Right ventricle myocardium superior (tissue), 1 donor: Measurements from ENCODE around the gene CRABP2. TPM values are rescaled to one million over a fixed set of nuclear protein-coding genes. Genes with fewer than 3 reads are reported as not detected.
A peak's percentile ranks its signal among the peaks of the same experiment; 100 is the strongest.

Experiments used
- ATAC-seq: fragments of 200-7000 bp; cut with Tn5 transposase; one replicate; pipeline ENCODE4 v1.9.1; 2020; ENCODE audit warnings: mild to moderate bottlenecking; ENCODE audit not compliant: poor library complexity
- DNase-seq: peaks from one replicate; pipeline ENCODE4 v3.0.0-alpha.2; 2020
- intact Hi-C: fragments of 100-400 bp; cut with DNase I; formaldehyde crosslinking; loops from one replicate; pipeline ENCODE4 v1.11.2; 2022
- long read RNA-seq: library from polyadenylated mRNA; unstranded; transcript quantifications from one replicate; pipeline ENCODE4 v2.0.0, GENCODE V29; 2021
- total RNA-seq: library from RNA; stranded (reverse); fragmentation: NEBNext Ultra II Directional; extraction: Animal tissue kit (Norgen Biotek cat#: 25700); gene quantifications from one replicate; pipeline ENCODE4 v1.2.1, GENCODE V29; 2021
- donor health status: DM: no; HTN: yes; CAD: no; lungs with severe emphysema.

Gene CRABP2
- 0.59 TPM for total RNA-seq
- long read RNA-seq, result 0 reads

DNA sequence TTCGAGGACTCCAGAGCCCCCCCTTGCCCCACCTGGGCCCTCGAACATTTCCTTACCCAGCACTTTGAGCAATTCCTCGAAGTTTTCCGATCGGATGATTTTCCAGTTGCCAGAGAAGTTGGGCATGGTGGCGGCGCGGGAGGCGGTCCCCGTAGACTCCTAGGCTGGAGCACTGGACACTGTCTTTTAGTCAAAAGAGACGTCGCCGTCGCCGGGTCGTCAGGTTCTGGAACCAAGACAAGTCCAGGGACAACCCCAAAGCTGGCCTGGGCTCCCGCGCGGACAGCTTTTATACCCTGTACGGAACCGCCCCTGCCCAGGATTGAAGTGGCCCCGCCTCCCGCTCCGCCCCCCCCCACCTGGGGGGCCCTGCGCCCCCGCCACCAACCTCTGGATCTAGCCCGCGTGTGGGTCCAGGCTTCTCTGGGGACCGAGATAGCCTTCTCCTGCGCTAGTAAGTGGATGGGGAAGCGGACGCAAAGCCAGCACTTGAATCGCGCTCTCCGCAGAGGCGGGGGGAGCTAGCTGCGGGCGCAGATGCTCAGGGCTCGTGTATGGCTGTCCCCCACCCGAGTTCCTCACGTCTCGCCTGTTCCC is at the start of gene CRABP2:
Gene CRABP2 (minus strand): TSS at position 263 of the 597 bp plus-strand sequence. CDS start 137 bp downstream, at position 126.
- intact Hi-C loops, result no loop called here
- ATAC-seq, result peak; percentile 12
- DNase-seq, result peak; percentile 55

DNA sequence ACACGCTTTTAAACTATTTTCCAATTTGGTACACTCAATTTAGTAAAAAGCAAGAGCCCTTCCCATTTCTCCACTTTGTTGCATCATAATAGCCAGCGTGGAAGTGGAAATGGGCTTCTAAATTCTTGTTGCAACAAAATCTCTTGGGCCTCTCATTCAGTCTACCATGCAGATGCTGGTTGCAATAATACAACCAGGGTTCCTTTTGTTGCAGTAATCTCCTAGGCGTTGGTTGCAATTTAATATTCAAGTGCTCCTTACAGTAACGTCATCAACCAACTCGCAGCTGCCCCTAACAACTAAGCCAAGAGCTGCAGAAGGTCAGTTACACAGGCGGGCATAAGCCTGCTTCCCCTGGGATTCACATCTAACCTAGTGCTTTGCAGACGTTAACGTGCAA is 48.8 kb upstream of the CRABP2 start:
- intact Hi-C loops, result no loop called here
- DNase-seq, result peak; percentile 14
- no peak for ATAC-seq

DNA sequence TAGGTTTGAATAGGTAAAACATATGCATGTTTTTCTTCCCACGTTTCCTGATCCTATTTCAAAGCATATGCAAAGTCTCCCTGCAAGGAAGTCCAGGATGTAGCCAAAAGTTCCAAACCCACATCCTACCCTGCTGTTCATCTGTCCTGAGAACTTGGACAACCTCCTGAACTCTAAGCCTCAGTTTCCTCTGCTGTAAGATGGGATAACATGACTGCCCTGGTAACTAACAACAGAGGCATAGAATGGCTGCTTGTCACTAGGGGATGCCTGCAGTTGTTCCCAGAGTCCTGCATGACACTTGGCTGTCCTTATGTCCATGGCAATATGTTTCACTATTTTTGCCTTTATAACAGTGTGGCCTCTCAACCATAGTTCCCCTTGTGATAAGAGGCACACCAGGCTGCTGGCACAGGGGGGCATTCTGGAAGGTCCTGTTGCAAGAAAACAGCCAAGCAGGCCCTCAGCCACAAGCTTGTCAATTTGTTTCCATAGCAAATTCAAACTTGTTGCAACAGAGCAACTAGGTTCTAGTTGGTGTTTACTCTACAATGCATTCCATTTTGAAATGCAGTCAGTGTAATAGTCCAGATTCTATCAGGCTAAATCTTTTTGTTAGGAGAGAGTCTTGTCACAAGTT is 47.6 kb upstream of the CRABP2 start:
- peak; percentile 37 for DNase-seq
- intact Hi-C loops, result no loop called here
- no peak for ATAC-seq

DNA sequence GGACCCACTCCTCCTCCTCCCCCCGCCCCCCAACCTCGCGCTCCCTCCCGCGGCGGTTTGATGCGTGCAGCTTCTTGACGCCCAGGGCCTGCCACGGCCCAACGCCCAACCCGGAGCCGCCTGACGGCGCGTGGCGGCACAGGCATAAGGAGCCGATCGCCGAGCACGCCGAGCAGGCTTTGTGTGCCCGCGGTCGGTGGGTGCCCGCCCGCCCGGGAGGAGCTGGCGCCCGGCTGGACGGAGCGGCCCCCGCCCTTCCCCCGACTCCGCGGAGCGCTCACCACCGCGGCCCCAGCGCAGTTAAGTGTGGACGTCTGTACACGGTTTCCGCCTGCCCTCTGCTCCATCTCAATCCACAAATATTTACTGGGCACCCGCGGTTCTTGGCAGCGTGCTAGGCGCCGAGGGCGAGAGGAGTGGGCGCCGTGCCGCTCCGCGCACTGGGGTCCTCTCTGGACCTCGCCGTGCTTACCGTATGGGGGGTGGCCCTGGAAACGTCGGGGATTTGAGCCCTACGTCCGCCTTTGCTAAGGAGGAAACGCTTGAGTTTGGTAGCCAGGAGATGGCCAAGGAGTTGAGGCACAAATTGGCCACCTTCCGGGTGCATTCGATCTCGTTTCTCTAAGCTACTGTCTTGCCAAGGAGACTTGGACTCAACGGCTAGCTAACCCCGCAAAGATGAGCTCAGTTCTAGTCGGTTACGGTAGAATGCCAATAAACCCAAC is 46.5 kb upstream of the CRABP2 start:
- ATAC-seq, result peak; percentile 81
- DNase-seq, result peak; percentile 98
- intact Hi-C loops, result no loop called here

DNA sequence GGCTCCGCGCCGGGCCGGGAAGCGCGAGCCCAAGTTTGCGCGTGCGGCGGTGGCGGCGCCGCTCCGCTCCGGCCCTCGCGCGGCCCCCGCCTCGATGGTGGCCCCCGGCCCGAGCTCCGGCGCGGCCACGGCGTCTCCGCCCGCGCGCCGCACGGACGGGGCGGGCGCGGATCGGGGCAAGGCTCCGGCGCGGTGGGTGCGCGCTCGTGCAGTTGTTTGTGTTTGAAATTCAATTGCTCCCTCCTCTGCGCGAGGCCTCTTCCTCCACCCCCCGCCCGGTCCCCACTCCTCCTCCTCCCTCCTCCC is 46.0 kb upstream of the CRABP2 start, which contains the start of gene HDGF:
Gene HDGF (minus strand): TSS at position 225 of the 306 bp plus-strand sequence. CDS start 246 bp downstream, outside the sequence.
- DNase-seq (no peak), ATAC-seq (no peak)
- intact Hi-C loops, result no loop called here

DNA sequence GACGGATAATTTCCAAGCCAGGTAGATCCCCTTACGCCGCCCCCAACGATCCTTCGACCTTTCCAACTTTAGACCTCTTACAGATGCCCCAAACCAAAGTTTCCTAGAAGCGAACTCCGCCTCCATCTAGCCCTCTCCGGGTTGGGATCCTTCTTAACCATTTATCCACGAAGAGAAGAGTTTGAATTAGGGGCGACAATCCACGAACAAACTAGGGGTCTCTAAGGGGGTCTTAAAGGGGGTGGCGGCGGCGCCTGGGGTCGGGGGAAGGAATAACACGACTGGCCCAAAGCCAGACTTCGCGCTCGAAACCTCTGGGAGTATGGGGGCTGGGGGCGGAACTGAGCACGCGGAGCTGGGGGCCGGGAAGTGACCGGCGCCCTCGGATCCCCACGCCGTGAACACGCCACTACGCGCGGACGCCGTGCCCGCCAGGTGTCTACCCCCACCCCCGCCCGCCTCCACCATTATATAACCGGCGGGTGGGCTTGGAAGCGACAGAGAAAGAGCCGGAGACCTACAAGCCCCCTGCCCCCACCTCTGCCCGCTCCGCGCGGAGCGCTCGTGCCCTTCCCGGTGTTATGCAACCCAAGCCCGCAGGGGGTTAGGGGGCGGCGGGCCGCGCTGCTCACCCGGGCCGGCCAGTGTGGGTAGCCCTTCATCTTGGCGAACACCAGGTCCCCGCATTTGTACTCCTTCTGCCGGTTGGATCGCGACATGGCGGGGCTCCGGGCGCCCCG is 45.5 kb upstream of the CRABP2 start:
- ATAC-seq, result peak; percentile 2
- intact Hi-C loops, result no loop called here
- peak; percentile 76 for DNase-seq

DNA sequence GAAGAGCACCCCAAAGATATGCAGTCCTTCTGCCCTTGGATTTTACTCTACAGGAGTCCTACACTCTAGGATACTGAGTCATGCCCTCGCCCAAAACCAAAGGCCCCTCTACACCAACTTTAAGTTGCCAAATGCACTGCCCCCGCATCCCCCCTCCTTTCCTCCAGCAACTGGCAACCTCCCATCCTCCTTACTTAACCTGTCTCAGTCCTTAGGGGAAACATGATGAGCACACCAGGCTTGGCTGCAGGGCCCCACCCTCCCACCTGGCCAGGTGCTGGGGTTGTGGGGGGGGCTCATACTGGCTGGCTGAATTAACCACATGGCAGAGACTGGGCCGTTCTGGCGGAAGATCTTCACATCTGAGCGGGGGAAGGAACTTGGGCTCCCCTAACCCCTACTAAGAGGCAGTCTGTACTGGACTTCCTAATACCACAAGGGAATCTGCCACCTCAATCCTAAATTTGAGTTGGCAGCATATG is 44.8 kb upstream of the CRABP2 start:
- ATAC-seq, result no peak
- DNase-seq, result peak; percentile 39
- intact Hi-C loops, result no loop called here

DNA sequence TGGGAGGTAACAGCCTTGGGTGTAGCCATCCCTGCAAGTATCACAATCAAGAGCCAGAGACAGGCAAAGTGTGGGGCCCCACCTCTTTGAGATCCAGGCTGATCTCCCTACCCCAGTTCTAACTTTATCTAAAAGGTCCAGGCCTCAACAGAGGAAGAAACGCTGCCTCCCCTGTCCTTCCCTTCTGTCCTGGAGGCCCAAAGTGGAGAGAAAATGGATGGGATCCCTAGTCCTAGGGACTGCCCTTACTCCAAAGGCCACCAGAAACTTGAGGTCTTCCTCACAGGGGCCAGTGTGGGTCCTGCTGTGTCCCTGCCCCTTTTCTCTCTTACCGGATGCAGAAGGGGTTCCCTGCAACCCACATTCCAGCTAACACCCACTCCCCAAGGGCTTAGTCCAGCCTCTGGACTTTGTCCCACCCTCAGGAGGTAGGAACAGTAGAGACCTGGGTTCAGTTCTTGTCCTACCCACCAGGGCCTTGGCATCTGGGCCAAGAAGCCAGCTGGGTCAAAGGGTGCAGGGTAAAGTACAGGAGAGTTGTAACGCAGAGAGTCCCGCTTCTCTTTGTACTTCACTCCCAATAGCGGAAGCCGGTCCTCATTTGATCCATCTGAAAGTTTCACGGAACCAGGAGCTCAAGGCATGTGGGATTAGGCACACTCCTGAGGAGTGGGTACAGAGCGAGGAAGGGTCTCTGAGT is 44.2 kb upstream of the CRABP2 start:
- ATAC-seq (no peak), DNase-seq (peak; percentile 30)
- intact Hi-C loops, result no loop called here

DNA sequence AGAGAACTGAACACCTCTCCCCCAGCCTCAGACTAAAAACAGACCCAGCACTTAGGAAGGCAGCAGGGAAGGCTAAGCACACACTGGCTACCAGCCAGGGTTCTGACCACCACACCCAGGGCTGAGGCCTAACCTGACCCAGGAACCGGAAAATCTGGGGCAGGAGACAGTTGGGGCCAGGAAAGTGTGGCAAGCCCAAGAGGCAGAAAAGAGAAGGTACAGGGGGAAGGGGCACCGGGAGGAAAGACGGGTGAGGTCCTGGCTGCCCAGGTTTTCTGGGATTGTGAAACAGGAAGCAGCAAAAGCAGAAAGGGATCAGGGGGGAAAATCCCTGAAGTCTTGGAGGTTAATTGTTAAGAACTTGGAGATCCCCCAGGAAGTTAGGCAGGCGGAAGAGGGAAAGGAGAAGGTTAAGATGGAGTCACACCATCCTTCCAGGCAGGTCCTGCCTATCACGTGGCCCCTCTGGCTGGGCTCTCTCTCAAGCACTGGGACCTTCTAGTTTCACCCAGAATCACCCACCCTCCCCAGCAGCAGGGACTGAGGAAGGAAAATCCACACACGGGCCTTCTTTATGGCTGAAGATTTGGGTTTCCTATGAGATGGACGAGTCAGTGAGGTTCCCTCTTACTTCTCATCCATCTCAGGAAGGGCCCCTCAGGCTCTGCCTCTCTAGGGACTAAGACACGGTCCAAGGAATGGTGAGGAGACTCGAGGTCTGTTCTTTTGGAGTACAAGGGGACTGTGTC is 43.5 kb upstream of the CRABP2 start:
- ATAC-seq, result peak; percentile 8
- DNase-seq, result peak; percentile 71
- intact Hi-C loops, result no loop called here

DNA sequence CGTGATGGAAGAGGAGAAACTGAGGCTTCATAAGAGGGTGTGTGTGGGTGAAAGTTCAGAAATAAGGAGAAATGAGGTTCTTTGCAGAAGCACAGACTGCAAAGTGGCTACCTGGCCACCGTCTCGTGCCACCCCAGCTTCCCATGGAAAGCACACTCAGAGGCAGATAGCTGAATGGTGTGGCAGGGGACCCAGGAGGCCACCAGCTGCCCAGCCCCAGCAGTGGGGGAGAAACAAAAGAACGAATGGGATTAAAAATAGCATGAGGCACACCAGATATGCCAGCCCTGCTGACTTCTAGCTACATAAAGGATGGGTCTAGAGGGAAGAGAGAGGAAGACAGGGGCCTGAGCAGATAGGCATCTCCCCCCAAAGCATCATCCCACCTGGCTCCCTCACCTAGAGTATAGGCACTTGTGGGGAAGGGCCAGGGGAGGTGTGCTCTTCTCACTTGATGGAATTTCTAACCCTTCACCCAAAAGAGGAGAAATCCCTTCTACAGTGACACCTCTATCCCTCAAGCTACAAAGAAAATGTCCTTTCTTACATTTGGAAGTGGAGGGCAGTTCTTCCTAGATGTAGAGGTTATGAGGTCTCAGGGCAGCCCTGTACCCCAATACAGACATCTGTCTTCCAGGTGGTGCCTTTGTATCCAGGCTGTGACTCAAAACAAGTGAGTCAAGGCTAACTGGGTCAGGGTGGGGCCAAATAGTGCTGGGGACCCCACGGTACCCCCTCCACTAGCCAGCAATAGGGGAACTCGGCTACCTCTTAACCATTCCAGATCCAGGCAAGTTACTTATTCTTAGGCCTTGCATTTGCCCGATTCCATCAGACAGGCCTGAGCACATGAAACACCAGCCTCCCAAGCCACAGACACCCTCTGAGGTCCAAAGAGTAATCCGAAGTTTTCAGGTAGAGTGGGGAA is 42.6 kb upstream of the CRABP2 start:
- intact Hi-C loops, result no loop called here
- ATAC-seq (peak; percentile 4), DNase-seq (peak; percentile 44)

DNA sequence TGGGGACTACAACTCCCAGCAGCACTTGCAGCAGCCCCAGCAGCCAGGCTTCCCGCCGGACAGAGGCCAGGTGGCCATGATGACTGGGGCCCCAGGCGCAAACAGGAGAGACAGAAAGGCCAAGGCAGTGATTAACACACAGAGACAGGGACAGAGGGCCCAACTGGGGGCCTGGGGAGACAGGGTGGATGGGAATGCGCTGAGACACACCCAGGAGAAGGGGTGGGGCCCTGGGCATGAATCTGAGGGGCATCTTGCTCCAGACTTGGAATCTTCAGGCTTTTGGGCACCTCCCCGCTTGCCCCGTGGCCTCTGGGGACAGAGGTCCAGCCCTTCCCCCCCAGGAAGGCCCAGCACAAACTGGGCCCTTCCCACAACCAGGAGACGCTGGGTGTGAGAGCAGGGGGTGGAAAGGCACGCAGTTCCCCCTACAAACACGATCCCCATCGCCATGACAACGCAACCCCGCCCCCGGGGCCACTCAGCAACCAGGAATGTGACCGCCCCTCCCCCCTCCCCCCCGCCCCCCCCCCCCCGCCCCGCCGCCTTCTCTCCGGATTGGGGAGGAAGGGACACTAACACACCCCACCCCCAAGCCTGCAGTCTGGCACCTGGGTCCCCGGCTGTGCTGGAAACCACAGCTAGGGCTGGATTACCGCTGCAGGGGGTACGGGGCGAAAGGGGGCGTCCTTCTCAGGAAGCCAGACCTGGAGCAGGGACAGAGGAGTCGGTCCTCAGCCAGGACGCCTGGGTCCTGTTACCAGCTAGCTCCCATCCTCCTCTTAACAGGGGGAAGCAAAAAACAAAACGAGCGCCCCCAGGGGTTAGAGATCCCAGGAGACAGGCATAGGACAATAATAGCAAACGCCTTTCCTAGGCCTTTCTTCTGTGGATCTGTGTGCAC is 41.6 kb upstream of the CRABP2 start:
- ATAC-seq (peak; percentile 70), DNase-seq (peak; percentile 95)
- intact Hi-C loops, result no loop called here

DNA sequence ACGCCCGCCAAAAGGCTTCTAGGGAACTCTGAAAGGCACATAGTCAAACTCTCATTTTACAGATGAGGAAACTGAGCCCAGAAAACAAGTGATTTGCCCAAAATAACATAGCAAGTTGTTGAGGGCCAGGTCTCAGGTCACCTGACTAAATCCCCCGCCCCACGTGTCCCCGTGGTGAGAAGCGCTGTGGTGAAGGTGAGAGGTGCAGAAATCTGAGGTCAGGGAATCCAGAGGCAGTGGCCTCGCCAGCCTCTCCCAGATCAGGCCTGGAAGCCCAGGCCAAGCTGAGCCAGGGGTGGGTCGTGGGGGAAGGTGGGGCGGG is 41.0 kb upstream of the CRABP2 start:
- intact Hi-C loops, result no loop called here
- no peak for DNase-seq
- no peak for ATAC-seq

DNA sequence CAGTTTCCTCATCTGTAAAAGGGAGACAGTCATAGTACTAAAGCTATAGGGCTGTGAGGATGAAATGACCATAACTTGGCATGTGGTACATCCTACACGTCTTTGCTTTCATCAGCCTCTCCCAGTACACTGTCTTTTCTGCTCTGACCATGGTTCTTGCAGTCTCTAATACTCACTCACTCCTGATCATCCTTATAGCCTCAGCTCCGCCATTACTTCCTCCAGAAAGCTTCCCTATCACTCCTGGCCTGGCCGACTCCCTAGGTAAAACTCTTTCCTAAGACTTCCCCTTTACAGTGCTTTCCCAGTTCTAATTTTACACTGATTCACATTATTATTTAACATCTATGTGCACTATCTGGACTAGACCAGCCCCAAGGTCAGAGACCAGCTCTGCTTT is 40.5 kb upstream of the CRABP2 start:
- intact Hi-C loops, result no loop called here
- ATAC-seq, result no peak
- DNase-seq, result no peak

DNA sequence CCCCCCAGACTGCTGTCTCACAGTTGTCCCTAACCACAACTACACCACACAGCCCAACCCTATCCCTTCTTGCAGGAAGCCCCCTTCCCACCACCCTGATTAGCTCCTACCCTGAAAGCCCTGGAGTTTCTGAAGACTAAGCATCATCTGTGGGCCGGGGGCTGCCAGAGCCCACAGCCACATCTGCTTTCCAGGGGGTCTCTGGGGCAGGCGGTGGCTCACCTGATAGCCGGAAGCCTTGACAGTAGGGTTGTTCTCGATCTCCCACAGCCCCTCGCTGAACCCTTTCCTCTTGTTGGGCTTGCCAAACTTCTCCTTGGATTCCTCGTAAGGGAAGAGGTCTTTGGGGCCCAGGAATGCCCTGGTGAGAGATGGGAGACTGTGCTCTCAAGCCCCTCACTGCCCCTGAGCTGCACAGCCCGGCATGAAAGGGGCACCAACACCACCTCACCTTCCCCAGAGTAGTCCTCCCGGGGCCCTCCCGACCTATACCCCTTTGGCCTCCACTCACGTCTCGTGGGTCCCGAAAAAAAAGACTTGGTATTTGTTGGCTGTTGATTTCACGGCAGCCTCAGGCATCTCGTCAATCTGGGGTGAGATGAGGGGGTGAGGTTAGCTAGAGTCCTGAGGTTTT is 39.5 kb upstream of the CRABP2 start:
- intact Hi-C loops, result no loop called here

DNA sequence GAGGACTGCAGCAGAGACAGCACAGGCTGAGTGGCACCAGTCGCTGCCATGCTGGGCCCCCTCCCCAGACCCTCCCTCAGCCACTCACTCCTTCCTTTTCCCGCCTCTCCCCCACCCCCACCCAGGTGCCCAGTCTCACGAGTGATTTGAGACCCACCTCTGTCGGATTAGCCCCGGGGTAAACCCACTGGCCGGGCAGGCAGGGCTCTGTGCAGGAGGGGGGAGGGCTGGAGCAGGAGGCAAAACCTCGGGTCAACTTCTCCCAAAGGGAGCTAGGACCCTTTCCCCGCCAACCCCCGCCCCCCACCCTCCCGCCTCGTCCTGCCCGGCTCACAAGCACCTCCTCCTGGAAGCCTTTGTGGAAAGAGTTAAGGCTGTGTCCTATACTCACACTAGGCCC is 39.0 kb upstream of the CRABP2 start:
- DNase-seq, result peak; percentile 17
- intact Hi-C loops, result no loop called here

More for the DNA sequence above, 39.5 kb upstream of the CRABP2 start:
- ATAC-seq (no peak), DNase-seq (peak; percentile 33)

More for the DNA sequence above, 39.0 kb upstream of the CRABP2 start:
- no peak for ATAC-seq
